GM12892 (cell line): ENCODE results near the gene TSPAN4.

Experiments
- POLR2AphosphoS5 ChIP-seq: IDR thresholded peaks from 2 replicates; pipeline ENCODE4 v1.6.1; 2011; ENCODE audit warnings: low read depth, low read length, control low read depth
- TAF1 ChIP-seq: IDR thresholded peaks from 2 replicates; pipeline ENCODE4 v1.6.1; 2011; ENCODE audit warnings: low read depth, mild to moderate bottlenecking, control low read depth, low read length, borderline replicate concordance

GRCh38 chr11:876545-876944, 33.9 kb downstream of the TSPAN4 start:
- TF ChIP-seq POLR2AphosphoS5 (no peak), TAF1 (no peak)
